ENCODE data around the gene MAD1L1.

GRCh38 chr7:2197436-2198155, 35.1 kb downstream of the MAD1L1 start:
- TF ChIP-seq, protein P1, sequence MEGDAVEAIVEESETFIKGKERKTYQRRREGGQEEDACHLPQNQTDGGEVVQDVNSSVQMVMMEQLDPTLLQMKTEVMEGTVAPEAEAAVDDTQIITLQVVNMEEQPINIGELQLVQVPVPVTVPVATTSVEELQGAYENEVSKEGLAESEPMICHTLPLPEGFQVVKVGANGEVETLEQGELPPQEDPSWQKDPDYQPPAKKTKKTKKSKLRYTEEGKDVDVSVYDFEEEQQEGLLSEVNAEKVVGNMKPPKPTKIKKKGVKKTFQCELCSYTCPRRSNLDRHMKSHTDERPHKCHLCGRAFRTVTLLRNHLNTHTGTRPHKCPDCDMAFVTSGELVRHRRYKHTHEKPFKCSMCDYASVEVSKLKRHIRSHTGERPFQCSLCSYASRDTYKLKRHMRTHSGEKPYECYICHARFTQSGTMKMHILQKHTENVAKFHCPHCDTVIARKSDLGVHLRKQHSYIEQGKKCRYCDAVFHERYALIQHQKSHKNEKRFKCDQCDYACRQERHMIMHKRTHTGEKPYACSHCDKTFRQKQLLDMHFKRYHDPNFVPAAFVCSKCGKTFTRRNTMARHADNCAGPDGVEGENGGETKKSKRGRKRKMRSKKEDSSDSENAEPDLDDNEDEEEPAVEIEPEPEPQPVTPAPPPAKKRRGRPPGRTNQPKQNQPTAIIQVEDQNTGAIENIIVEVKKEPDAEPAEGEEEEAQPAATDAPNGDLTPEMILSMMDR (conservative IDR thresholded peaks at IDR 0.05) = no peak
- TF ChIP-seq ZFX (IDR thresholded peaks at IDR 0.05) = no peak

Data from C4-2B (cell line).